Measurements from ENCODE around the gene HJURP.

Gene HJURP

GRCh38 chr2:233813236-233814055 lies 40.9 kb downstream of the HJURP start:
- no peak for DNase-seq (ENCODE audit: low read depth)

- DNase-seq (ENCODE audit: low read depth): no peak
Observed at GRCh38 chr2:233811732-233812131, 42.6 kb downstream of the HJURP start.

GRCh38 chr2:233811087-233811486 lies 43.2 kb downstream of the HJURP start:
- DNase-seq (ENCODE audit: low read depth): no peak

GRCh38 chr2:233810385-233810784 lies 44.0 kb downstream of the HJURP start:
- no peak for DNase-seq (ENCODE audit: low read depth)

GRCh38 chr2:233807966-233808935 lies 46.1 kb downstream of the HJURP start:
- no peak for DNase-seq (ENCODE audit: low read depth)

GRCh38 chr2:233807215-233807865 lies 47.0 kb downstream of the HJURP start:
- DNase-seq (ENCODE audit: low read depth): no peak

GRCh38 chr2:233803994-233804393 lies 50.3 kb downstream of the HJURP start:
- DNase-seq (ENCODE audit: low read depth): no peak

GRCh38 chr2:233803292-233803911 lies 50.9 kb downstream of the HJURP start:
- DNase-seq (ENCODE audit: low read depth): no peak

GRCh38 chr2:233802132-233802815 lies 52.1 kb downstream of the HJURP start:
- DNase-seq (ENCODE audit: low read depth): no peak

GRCh38 chr2:233801357-233802131 lies 52.8 kb downstream of the HJURP start:
- DNase-seq (ENCODE audit: low read depth): peak; percentile 6

GRCh38 chr2:233800208-233800607 lies 54.1 kb downstream of the HJURP start:
- no peak for DNase-seq (ENCODE audit: low read depth)

GRCh38 chr2:233799716-233800115 lies 54.6 kb downstream of the HJURP start:
- no peak for DNase-seq (ENCODE audit: low read depth)

GRCh38 chr2:233799087-233799665 lies 55.2 kb downstream of the HJURP start:
- no peak for DNase-seq (ENCODE audit: low read depth)

- DNase-seq (ENCODE audit: low read depth): no peak
Observed at GRCh38 chr2:233798335-233799086, 55.8 kb downstream of the HJURP start.

- no peak for DNase-seq (ENCODE audit: low read depth)
Observed at GRCh38 chr2:233796254-233796653, 58.1 kb downstream of the HJURP start.

- DNase-seq (ENCODE audit: low read depth): no peak
Observed at GRCh38 chr2:233795735-233796171, 58.6 kb downstream of the HJURP start.

GRCh38 chr2:233794128-233794658 lies 60.1 kb downstream of the HJURP start:
- no peak for DNase-seq (ENCODE audit: low read depth)

GRCh38 chr2:233793465-233794127 lies 60.7 kb downstream of the HJURP start:
- no peak for DNase-seq (ENCODE audit: low read depth)

Data from non-pigmented ciliary epithelial cell (primary cell).